Memory B cell (primary cell): ENCODE data around the gene MCL1.

Experiments
- ATAC-seq: fragments of 150-1000 bp; cut with Tn5 transposase; 2 replicates; pipeline ENCODE4 v1.10.0; 2021; ENCODE audit warnings: low read depth, mild to moderate bottlenecking, moderate library complexity
- DNase-seq, 2 donors: peaks; one replicate each; pipeline ENCODE4 v3.0.0; 2022; ENCODE audit warnings: low spot score in 2 of 2
- H3K27ac Mint-ChIP-seq: one replicate; pipeline ENCODE4 v1.8.0; 2022; ENCODE audit warnings: mild to moderate bottlenecking, moderate library complexity, mixed read lengths
- H3K27me3 Mint-ChIP-seq: one replicate; pipeline ENCODE4 v1.8.0; 2022; ENCODE audit warnings: mixed read lengths
- H3K36me3 Mint-ChIP-seq: one replicate; pipeline ENCODE4 v1.8.0; 2022; ENCODE audit warnings: mild to moderate bottlenecking, mixed read lengths
- H3K4me1 Mint-ChIP-seq: one replicate; pipeline ENCODE4 v1.8.0; 2022; ENCODE audit warnings: mixed read lengths
- H3K4me3 Mint-ChIP-seq: one replicate; pipeline ENCODE4 v1.8.0; 2022; ENCODE audit warnings: mild to moderate bottlenecking, moderate library complexity, mixed read lengths
- H3K9me3 Mint-ChIP-seq: one replicate; pipeline ENCODE4 v1.8.0; 2022; ENCODE audit warnings: mixed read lengths

The MCL1 gene

GRCh38 chr1:150537732-150538684 lies 41.4 kb downstream of the MCL1 start:
- no peaks in the 10 kb centered on the region for H3K9me3 Mint-ChIP-seq
- no peaks in the 10 kb centered on the region for H3K4me1 Mint-ChIP-seq
- DNase-seq (no peak), ATAC-seq (no peak)
- H3K4me3 Mint-ChIP-seq: no peak overlapping the region
- H3K36me3 Mint-ChIP-seq: no peaks in the 10 kb centered on the region
- H3K27me3 Mint-ChIP-seq: peaks cover 8% of the 10 kb centered on the region
- no peak overlapping the region for H3K27ac Mint-ChIP-seq

DNA sequence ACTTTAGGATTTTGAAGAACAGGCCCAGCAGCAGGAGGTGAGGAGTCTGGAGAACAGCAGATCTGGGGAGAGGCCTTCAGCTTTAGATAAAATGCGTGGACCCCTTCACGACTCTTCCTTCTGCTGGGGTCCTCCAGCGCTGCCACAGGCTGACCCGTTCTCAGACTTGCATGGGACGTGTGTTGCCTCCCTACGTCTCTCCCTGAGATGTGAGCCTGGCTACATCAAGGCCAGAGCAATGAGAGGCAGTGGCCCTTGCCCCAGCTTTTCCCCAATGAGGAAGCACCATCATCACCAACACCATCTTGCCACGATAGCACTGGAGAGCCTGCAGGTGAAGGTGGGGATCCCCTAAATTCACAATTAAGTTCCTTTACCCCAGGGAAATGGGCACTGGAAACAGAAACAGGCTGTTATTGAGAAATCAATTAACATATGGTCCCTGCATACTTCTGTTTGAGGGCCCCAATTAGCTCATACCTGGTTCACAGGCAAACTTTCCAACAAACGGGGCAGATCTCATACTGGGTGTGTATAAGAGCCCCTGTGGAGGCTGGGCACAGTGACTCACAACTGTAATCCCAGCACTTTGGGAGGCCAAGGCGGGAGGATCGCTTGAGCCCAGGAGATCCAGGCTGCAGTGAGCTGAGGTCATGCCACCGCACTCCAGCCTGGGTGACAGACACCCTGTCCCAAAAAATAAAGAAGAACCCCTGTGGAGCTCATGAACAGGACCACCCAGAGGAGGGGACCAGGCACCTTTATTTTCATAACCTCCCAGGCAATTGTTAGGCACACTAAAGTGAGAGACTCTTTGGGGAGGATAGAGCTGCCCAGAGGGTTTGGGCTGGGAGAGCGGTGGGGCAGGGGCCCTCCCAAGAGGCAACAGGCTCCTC lies 42.3 kb downstream of the MCL1 start:
- peaks cover 4% of the 10 kb centered on the region for H3K4me1 Mint-ChIP-seq
- H3K27ac Mint-ChIP-seq: no peak overlapping the region
- H3K4me3 Mint-ChIP-seq: no peak overlapping the region
- peaks cover 8% of the 10 kb centered on the region for H3K27me3 Mint-ChIP-seq
- ATAC-seq: no peak
- no peaks in the 10 kb centered on the region for H3K36me3 Mint-ChIP-seq
- no peak for DNase-seq
- H3K9me3 Mint-ChIP-seq: no peaks in the 10 kb centered on the region

DNA sequence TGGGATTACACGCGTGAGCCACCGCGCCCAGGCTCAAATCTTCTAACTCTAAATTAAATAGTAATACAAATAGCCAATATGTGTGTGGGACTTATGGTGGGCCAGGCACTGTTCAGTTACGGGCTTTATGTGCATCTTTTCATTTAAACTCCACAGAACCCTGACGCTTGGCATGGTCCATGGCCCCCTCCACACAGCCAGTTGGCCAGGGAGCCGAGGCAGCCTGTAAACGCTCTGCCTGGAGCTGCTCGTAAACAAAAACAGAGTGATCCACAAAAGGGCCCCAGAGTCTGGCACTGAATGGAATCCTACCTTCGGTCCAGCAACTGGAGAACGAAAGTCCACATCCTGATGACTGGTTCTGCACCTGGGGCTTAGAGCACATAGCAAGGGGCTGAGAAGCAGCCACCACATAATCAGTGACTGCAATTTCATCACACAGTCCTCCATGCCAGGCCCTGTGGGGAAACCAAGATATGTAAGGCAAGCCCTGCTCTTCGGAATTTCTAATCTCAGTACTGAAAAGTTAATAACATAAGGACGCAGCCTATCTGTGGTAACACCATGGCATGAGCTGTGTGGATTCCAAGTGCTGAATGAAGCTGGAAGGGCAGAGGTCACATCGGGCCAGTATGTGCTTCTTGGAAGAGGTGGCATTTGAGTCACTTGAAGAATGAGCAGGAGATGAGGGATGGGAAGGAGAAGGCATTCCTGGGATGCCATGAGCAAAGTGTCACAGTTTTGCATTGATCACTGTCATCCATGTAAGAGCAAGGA lies 43.7 kb downstream of the MCL1 start:
- Mint-ChIP-seq H3K4me3 (no peak overlapping the region), H3K4me1 (peaks cover 4% of the 10 kb centered on the region), H3K36me3 (no peaks in the 10 kb centered on the region), H3K9me3 (no peaks in the 10 kb centered on the region), H3K27me3 (peaks cover 8% of the 10 kb centered on the region), H3K27ac (no peak overlapping the region)
- no peak for ATAC-seq
- DNase-seq: no peak

DNA sequence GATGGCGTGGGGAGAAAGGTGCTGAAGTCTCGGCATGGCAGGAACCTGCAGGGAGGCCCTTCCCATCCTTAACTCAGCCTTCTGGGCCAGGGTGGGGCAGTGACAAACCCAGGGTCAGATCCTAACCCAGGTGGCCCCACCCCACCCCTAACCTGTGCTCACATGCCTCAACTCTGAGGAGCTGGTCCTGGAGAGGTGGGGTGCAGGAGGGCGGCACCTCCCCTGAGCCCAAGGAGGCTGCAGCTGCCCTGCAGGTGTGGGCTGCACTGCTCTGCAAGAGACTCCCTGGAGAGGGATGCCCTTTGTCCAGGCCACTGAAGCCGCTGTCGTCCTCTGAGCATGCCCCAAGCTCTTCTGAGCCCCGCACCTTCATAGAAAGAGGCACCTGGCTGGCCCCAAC lies 45.4 kb downstream of the MCL1 start:
- no peak overlapping the region for H3K27ac Mint-ChIP-seq
- H3K4me3 Mint-ChIP-seq: no peak overlapping the region
- ATAC-seq: no peak
- peaks cover 4% of the 10 kb centered on the region for H3K4me1 Mint-ChIP-seq
- H3K36me3 Mint-ChIP-seq: no peaks in the 10 kb centered on the region
- H3K27me3 Mint-ChIP-seq: peaks cover 4% of the 10 kb centered on the region
- no peak for DNase-seq
- no peaks in the 10 kb centered on the region for H3K9me3 Mint-ChIP-seq

DNA sequence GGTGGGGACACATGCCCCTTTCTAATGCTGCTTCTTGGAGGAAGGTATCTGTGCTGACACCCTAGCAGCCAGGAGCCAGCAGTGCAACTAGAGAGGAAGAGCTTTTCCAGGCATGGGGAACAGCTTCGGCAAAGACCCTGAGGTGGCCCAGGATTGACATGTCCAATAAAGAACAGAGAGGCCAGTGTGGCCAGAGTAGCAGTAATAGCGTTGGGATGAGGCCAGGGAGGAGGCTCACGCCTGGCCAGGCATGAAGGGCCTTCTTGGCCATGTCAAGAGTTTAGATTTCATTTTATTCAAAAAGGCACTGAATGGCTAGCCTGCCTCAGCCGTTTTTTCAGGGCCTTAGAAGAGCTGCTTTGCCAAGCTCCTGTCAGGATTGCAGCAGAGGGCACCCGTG lies 46.5 kb downstream of the MCL1 start:
- Mint-ChIP-seq H3K27ac (no peak overlapping the region), H3K4me1 (peaks cover 4% of the 10 kb centered on the region), H3K9me3 (no peaks in the 10 kb centered on the region), H3K27me3 (peaks cover 4% of the 10 kb centered on the region), H3K36me3 (no peaks in the 10 kb centered on the region), H3K4me3 (no peak overlapping the region)
- no peak for DNase-seq
- ATAC-seq: no peak

- no peaks in the 10 kb centered on the region for H3K9me3 Mint-ChIP-seq
- H3K36me3 Mint-ChIP-seq: no peaks in the 10 kb centered on the region
- DNase-seq (no peak), ATAC-seq (no peak)
- no peak overlapping the region for H3K4me3 Mint-ChIP-seq
- H3K27me3 Mint-ChIP-seq: peaks cover 2% of the 10 kb centered on the region
- H3K4me1 Mint-ChIP-seq: peaks cover 4% of the 10 kb centered on the region
- no peak overlapping the region for H3K27ac Mint-ChIP-seq
Measured at GRCh38 chr1:150530491-150531159, 48.8 kb downstream of the MCL1 start.

GRCh38 chr1:150529017-150529416 lies 50.4 kb downstream of the MCL1 start:
- H3K36me3 Mint-ChIP-seq: no peaks in the 10 kb centered on the region
- ATAC-seq: no peak
- no peaks in the 10 kb centered on the region for H3K9me3 Mint-ChIP-seq
- no peak for DNase-seq
- peaks cover 4% of the 10 kb centered on the region for H3K4me1 Mint-ChIP-seq
- peaks cover 2% of the 10 kb centered on the region for H3K27me3 Mint-ChIP-seq
- no peak overlapping the region for H3K27ac Mint-ChIP-seq
- no peak overlapping the region for H3K4me3 Mint-ChIP-seq

DNA sequence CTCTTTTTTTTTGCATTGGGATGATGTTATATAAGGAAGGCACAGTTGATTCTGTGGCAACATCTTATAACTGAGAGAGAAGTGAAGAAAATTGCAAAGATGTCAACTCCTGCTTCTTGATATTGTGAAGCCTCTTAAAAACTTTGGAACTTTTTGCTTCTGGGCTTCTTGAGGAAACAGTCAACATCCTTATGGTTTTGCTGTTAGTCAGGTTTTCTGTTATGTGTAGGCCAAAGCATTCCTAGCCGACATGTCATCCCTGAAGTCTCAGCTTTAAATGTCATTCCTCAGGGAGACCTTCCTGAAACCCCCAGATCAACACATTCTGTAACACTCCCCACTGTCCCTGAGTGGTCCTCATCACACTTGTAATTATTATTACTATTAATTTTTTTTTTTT lies 51.2 kb downstream of the MCL1 start:
- Mint-ChIP-seq H3K4me1 (peaks cover 4% of the 10 kb centered on the region), H3K27me3 (no peaks in the 10 kb centered on the region), H3K36me3 (no peaks in the 10 kb centered on the region), H3K9me3 (no peaks in the 10 kb centered on the region), H3K27ac (no peak overlapping the region), H3K4me3 (no peak overlapping the region)
- ATAC-seq (no peak), DNase-seq (no peak)

DNA sequence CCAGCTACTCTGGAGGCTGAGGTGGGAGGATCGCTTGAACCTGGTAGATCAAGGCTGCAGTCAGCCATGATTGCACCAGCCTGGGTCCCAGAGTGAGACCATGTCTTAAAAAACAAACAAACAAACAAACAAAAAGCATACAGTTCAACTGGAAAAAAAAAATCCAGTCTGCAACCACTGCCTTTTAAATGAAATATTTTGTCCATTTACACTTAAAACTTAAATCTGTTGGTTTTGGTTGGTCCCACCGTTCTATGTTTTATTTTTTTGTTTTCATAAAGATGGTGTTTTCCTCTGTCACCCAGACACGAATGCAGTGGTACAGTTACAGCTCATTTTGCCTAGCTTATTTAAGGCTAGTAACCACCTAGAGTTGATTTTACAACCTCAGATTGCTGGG lies 54.1 kb downstream of the MCL1 start:
- Mint-ChIP-seq H3K4me1 (no peaks in the 10 kb centered on the region), H3K4me3 (no peak overlapping the region), H3K36me3 (no peaks in the 10 kb centered on the region), H3K9me3 (no peaks in the 10 kb centered on the region), H3K27ac (no peak overlapping the region), H3K27me3 (no peaks in the 10 kb centered on the region)
- DNase-seq: no peak
- ATAC-seq: no peak
